ENCODE data around the gene SULT1A1. TPM values are rescaled to one million over a fixed set of nuclear protein-coding genes. Genes with fewer than 3 reads are reported as not detected.
"Not testable (repeated sequence)": the region's sequence is repeated elsewhere in the genome, so short reads cannot be mapped to it uniquely, and the experiment has no call there.

The SULT1A1 gene
- total and polyA plus RNA-seq, 4 donors, result 34.6 to 118 (median 40.2) TPM

- no peak overlapping the region for H3K27ac ChIP-seq (ENCODE audit: low read depth in 1 of 2, low read length in 1 of 2)
- H3K4me1 ChIP-seq (ENCODE audit: control insufficient read depth in 5 of 5, insufficient read depth in 5 of 5, low read length in 5 of 5), result peaks cover 5 to 17% (median 11%) of the 10 kb centered on the region in 5 donors
- H3K9me3 ChIP-seq (ENCODE audit: control insufficient read depth in 4 of 4, insufficient read depth in 3 of 4, low read length in 3 of 4), result peaks cover 0 to 5% (median 2%) of the 10 kb centered on the region in 4 donors
- H3K9ac ChIP-seq (ENCODE audit: insufficient read depth in 1 of 2, low read length in 2 of 2), result no peak overlapping the region
- 84 to 92% methylated on average over 5 of the region's 5 CpGs for WGBS, 2 donors
- ATAC-seq (ENCODE audit: insufficient read depth, low FRiP score) (no peak), DNase-seq (peak in 1 of 3 donors; percentile 10)
- TF ChIP-seq CTCF (IDR thresholded peaks at IDR 0.05; ENCODE audit: control extremely low read depth, extremely low read depth), result no peak
- H3K36me3 ChIP-seq (ENCODE audit: control insufficient read depth in 4 of 4, insufficient read depth in 4 of 4, low read length in 4 of 4), result peaks cover 0 to 10% (median 3%) of the 10 kb centered on the region in 4 donors
- H3K27me3 ChIP-seq (ENCODE audit: control insufficient read depth in 3 of 3, insufficient read depth in 3 of 3, low read length in 2 of 3), result no peaks in the 10 kb centered on the region
- H3K4me3 ChIP-seq, result no peak overlapping the region
Measured at GRCh38 chr16:28569021-28569420, 40.8 kb downstream of the SULT1A1 start.

- ATAC-seq (ENCODE audit: insufficient read depth, low FRiP score) (no peak), DNase-seq (no peak)
- no peak overlapping the region for H3K9ac ChIP-seq (ENCODE audit: insufficient read depth in 1 of 2, low read length in 2 of 2)
- H3K27me3 ChIP-seq (ENCODE audit: control insufficient read depth in 3 of 3, insufficient read depth in 3 of 3, low read length in 2 of 3), result no peaks in the 10 kb centered on the region
- WGBS, 2 donors, result 93 to 98% methylated on average over 2 of the region's 2 CpGs
- peaks cover 0 to 5% (median 2%) of the 10 kb centered on the region in 4 donors for H3K9me3 ChIP-seq (ENCODE audit: control insufficient read depth in 4 of 4, insufficient read depth in 3 of 4, low read length in 3 of 4)
- no peak overlapping the region for H3K4me3 ChIP-seq
- no peak for TF ChIP-seq CTCF (IDR thresholded peaks at IDR 0.05; ENCODE audit: control extremely low read depth, extremely low read depth)
- peaks cover 0 to 10% (median 3%) of the 10 kb centered on the region in 4 donors for H3K36me3 ChIP-seq (ENCODE audit: control insufficient read depth in 4 of 4, insufficient read depth in 4 of 4, low read length in 4 of 4)
- peaks cover 0 to 7% (median under 1%) of the 10 kb centered on the region in 5 donors for H3K4me1 ChIP-seq (ENCODE audit: control insufficient read depth in 5 of 5, insufficient read depth in 5 of 5, low read length in 5 of 5)
- no peak overlapping the region for H3K27ac ChIP-seq (ENCODE audit: low read depth in 1 of 2, low read length in 1 of 2)
Measured at GRCh38 chr16:28567292-28567691, 42.6 kb downstream of the SULT1A1 start.

GRCh38 chr16:28566233-28566925, 43.5 kb downstream of the SULT1A1 start:
- not testable (repeated sequence) for DNase-seq; H3K9ac ChIP-seq (ENCODE audit: insufficient read depth in 1 of 2, low read length in 2 of 2); H3K36me3 ChIP-seq (ENCODE audit: control insufficient read depth in 4 of 4, insufficient read depth in 4 of 4, low read length in 4 of 4); H3K9me3 ChIP-seq (ENCODE audit: control insufficient read depth in 4 of 4, insufficient read depth in 3 of 4, low read length in 3 of 4); ATAC-seq (ENCODE audit: insufficient read depth, low FRiP score); H3K27ac ChIP-seq (ENCODE audit: low read depth in 1 of 2, low read length in 1 of 2); H3K27me3 ChIP-seq (ENCODE audit: control insufficient read depth in 3 of 3, insufficient read depth in 3 of 3, low read length in 2 of 3); H3K4me3 ChIP-seq
- 98 to 100% methylated on average over 4 of the region's 4 CpGs for WGBS, 2 donors
- H3K4me1 ChIP-seq (ENCODE audit: control insufficient read depth in 5 of 5, insufficient read depth in 5 of 5, low read length in 5 of 5), result peaks cover 0 to 10% (median 9%) of the 10 kb centered on the region in 5 donors

GRCh38 chr16:28563218-28563617, 46.6 kb downstream of the SULT1A1 start:
- Histone ChIP-seq H3K9me3 (ENCODE audit: control insufficient read depth in 4 of 4, insufficient read depth in 3 of 4, low read length in 3 of 4) (peaks cover 0 to 5% (median 2%) of the 10 kb centered on the region in 4 donors), H3K4me1 (ENCODE audit: control insufficient read depth in 5 of 5, insufficient read depth in 5 of 5, low read length in 5 of 5) (peaks cover 0 to 12% (median 8%) of the 10 kb centered on the region in 5 donors), H3K27me3 (ENCODE audit: control insufficient read depth in 3 of 3, insufficient read depth in 3 of 3, low read length in 2 of 3) (no peaks in the 10 kb centered on the region), H3K4me3 (no peak overlapping the region), H3K36me3 (ENCODE audit: control insufficient read depth in 4 of 4, insufficient read depth in 4 of 4, low read length in 4 of 4) (peaks cover 4 to 25% (median 7%) of the 10 kb centered on the region in 4 donors), H3K27ac (ENCODE audit: low read depth in 1 of 2, low read length in 1 of 2) (no peak overlapping the region), H3K9ac (ENCODE audit: insufficient read depth in 1 of 2, low read length in 2 of 2) (no peak overlapping the region)
- 89 to 92% methylated on average over 6 of the region's 6 CpGs for WGBS, 2 donors
- TF ChIP-seq CTCF (IDR thresholded peaks at IDR 0.05; ENCODE audit: control extremely low read depth, extremely low read depth), result no peak
- no peak for DNase-seq
- no peak for ATAC-seq (ENCODE audit: insufficient read depth, low FRiP score)

Data from lung (tissue), 12 donors.